Nephron (organoid): ENCODE results near the gene SMARCAL1.

Experiments used
- H3K27ac Mint-ChIP-seq, 3 experiments: 2 replicates each; pipeline ENCODE4 v1.8.0; 2020; ENCODE audit warnings: mixed read lengths in 3 of 3, mild to moderate bottlenecking in 2 of 3, moderate library complexity in 1 of 3
- H3K27me3 Mint-ChIP-seq: 2 replicates; pipeline ENCODE4 v1.8.0; 2021; ENCODE audit warnings: low read depth, mild to moderate bottlenecking, moderate library complexity, mixed read lengths
- H3K36me3 Mint-ChIP-seq: 2 replicates; pipeline ENCODE4 v1.8.0; 2020; ENCODE audit warnings: low read depth, mixed read lengths
- H3K4me1 Mint-ChIP-seq: 2 replicates; pipeline ENCODE4 v1.8.0; 2020; ENCODE audit warnings: mixed read lengths
- H3K4me3 Mint-ChIP-seq, 3 experiments: 2 replicates each; pipeline ENCODE4 v1.8.0; 2020; ENCODE audit warnings: mild to moderate bottlenecking in 3 of 3, mixed read lengths in 3 of 3, moderate library complexity in 2 of 3
- H3K9me3 Mint-ChIP-seq: 2 replicates; pipeline ENCODE4 v1.8.0; 2020; ENCODE audit warnings: mixed read lengths
- CTCF ChIP-seq, 3 experiments: fragments of 200-600 bp; sonication (generic); IDR thresholded peaks; one replicate each; pipeline ENCODE4 v1.5.0; 2021; ENCODE audit warnings: antibody characterized with exemption in 3 of 3; ENCODE audit not compliant: unreplicated experiment in 3 of 3

Gene SMARCAL1

GRCh38 chr2:216447293-216447692 lies 35.0 kb downstream of the SMARCAL1 start:
- Mint-ChIP-seq H3K9me3 (peaks cover 3% of the 10 kb centered on the region), H3K27me3 (no peaks in the 10 kb centered on the region), H3K36me3 (peaks cover 88% of the 10 kb centered on the region), H3K4me1 (peaks cover 5% of the 10 kb centered on the region), H3K27ac (no peak overlapping the region), H3K4me3 (no peak overlapping the region)
- no peak for TF ChIP-seq CTCF (IDR thresholded peaks at IDR 0.05; ENCODE audit: unreplicated experiment in 3 of 3)

GRCh38 chr2:216448829-216449228 lies 36.5 kb downstream of the SMARCAL1 start:
- no peak overlapping the region for H3K27ac Mint-ChIP-seq
- peaks cover 3% of the 10 kb centered on the region for H3K9me3 Mint-ChIP-seq
- TF ChIP-seq CTCF (IDR thresholded peaks at IDR 0.05; ENCODE audit: unreplicated experiment in 3 of 3), result no peak
- H3K4me3 Mint-ChIP-seq, result no peak overlapping the region
- H3K4me1 Mint-ChIP-seq, result peaks cover 5% of the 10 kb centered on the region
- no peaks in the 10 kb centered on the region for H3K27me3 Mint-ChIP-seq
- peaks cover 92% of the 10 kb centered on the region for H3K36me3 Mint-ChIP-seq

GRCh38 chr2:216450346-216450745 lies 38.1 kb downstream of the SMARCAL1 start:
- Mint-ChIP-seq H3K27ac (peak overlapping the region in 1 of 3 experiments; percentile 26), H3K4me3 (no peak overlapping the region)

GRCh38 chr2:216450784-216451183 lies 38.5 kb downstream of the SMARCAL1 start:
- peaks cover 98% of the 10 kb centered on the region for H3K36me3 Mint-ChIP-seq
- H3K4me3 Mint-ChIP-seq, result no peak overlapping the region
- no peak for TF ChIP-seq CTCF (IDR thresholded peaks at IDR 0.05; ENCODE audit: unreplicated experiment in 3 of 3)
- no peaks in the 10 kb centered on the region for H3K27me3 Mint-ChIP-seq
- H3K4me1 Mint-ChIP-seq, result no peaks in the 10 kb centered on the region
- H3K9me3 Mint-ChIP-seq, result peaks cover 16% of the 10 kb centered on the region
- H3K27ac Mint-ChIP-seq, result no peak overlapping the region

More at GRCh38 chr2:216450346-216450745, 38.1 kb downstream of the SMARCAL1 start:
- no peaks in the 10 kb centered on the region for H3K27me3 Mint-ChIP-seq
- no peaks in the 10 kb centered on the region for H3K4me1 Mint-ChIP-seq
- peaks cover 11% of the 10 kb centered on the region for H3K9me3 Mint-ChIP-seq
- H3K36me3 Mint-ChIP-seq, result peaks cover 97% of the 10 kb centered on the region
- TF ChIP-seq CTCF (IDR thresholded peaks at IDR 0.05; ENCODE audit: unreplicated experiment in 3 of 3), result no peak

GRCh38 chr2:216453955-216454614 lies 41.8 kb downstream of the SMARCAL1 start:
- no peak for TF ChIP-seq CTCF (IDR thresholded peaks at IDR 0.05; ENCODE audit: unreplicated experiment in 3 of 3)
- peaks cover 92% of the 10 kb centered on the region for H3K36me3 Mint-ChIP-seq
- H3K27me3 Mint-ChIP-seq, result no peaks in the 10 kb centered on the region
- H3K9me3 Mint-ChIP-seq, result peaks cover 29% of the 10 kb centered on the region
- H3K4me1 Mint-ChIP-seq, result no peaks in the 10 kb centered on the region
- H3K27ac Mint-ChIP-seq, result no peak overlapping the region
- no peak overlapping the region for H3K4me3 Mint-ChIP-seq

GRCh38 chr2:216463148-216463547 lies 50.9 kb downstream of the SMARCAL1 start:
- H3K4me1 Mint-ChIP-seq, result peaks cover 8% of the 10 kb centered on the region
- TF ChIP-seq CTCF (IDR thresholded peaks at IDR 0.05; ENCODE audit: unreplicated experiment in 3 of 3), result no peak
- no peak overlapping the region for H3K4me3 Mint-ChIP-seq
- H3K27me3 Mint-ChIP-seq, result no peaks in the 10 kb centered on the region
- peaks cover 59% of the 10 kb centered on the region for H3K36me3 Mint-ChIP-seq
- H3K9me3 Mint-ChIP-seq, result peaks cover 3% of the 10 kb centered on the region
- no peak overlapping the region for H3K27ac Mint-ChIP-seq
